ENCODE data around the gene TCF23.

- no peak for TF ChIP-seq CTCF (IDR thresholded peaks at IDR 0.05)
- TF ChIP-seq POLR2A (IDR thresholded peaks at IDR 0.05), result no peak
Observed at GRCh38 chr2:27194538-27195354, 45.9 kb downstream of the TCF23 start.

All from lower leg skin (tissue), 3 donors.